NCI-H146 treated with DMSO at 0.1 percent for 48 hours (cell line): Measurements from ENCODE around the gene ART1.

ENCODE experiments used
- DNase-seq: peaks from one replicate; lab custom pipeline; 2025; ENCODE audit not compliant: unreplicated experiment; lab: John Stamatoyannopoulos, UW

The ART1 gene

GRCh38 chr11:3664032-3664630 lies 19.2 kb downstream of the ART1 start:
- DNase-seq: no peak

- no peak for DNase-seq
These were observed 20.6 kb downstream of the ART1 start for GRCh38 chr11:3665336-3666022.

GRCh38 chr11:3666023-3666530 lies 21.1 kb downstream of the ART1 start:
- no peak for DNase-seq

- DNase-seq: no peak
These were observed 22.5 kb downstream of the ART1 start for GRCh38 chr11:3667149-3668035.

- DNase-seq: no peak
These were observed 24.2 kb downstream of the ART1 start for GRCh38 chr11:3669128-3669527.

GRCh38 chr11:3669742-3670183 lies 24.8 kb downstream of the ART1 start:
- no peak for DNase-seq

- peak; percentile 4 for DNase-seq
These were observed 26.7 kb downstream of the ART1 start, which contains the start of gene CHRNA10 for GRCh38 chr11:3671334-3672254. TSS of gene CHRNA10 (minus strand) at chr11:3671384. CDS start at chr11:3671312, 72 bp downstream.

- no peak for DNase-seq
These were observed 29.3 kb downstream of the ART1 start for GRCh38 chr11:3674189-3674588.

GRCh38 chr11:3675971-3676370 lies 31.0 kb downstream of the ART1 start:
- no peak for DNase-seq

- no peak for DNase-seq
These were observed 34.1 kb downstream of the ART1 start for GRCh38 chr11:3679077-3679476.

- no peak for DNase-seq
These were observed 38.1 kb downstream of the ART1 start for GRCh38 chr11:3683039-3683438.

GRCh38 chr11:3684129-3684818 lies 39.3 kb downstream of the ART1 start:
- no peak for DNase-seq

GRCh38 chr11:3684819-3685172 lies 39.9 kb downstream of the ART1 start:
- DNase-seq: no peak

- no peak for DNase-seq
These were observed 41.0 kb downstream of the ART1 start for GRCh38 chr11:3685923-3686322.

- DNase-seq: no peak
These were observed 41.8 kb downstream of the ART1 start for GRCh38 chr11:3686751-3687150.

GRCh38 chr11:3700410-3700809 lies 55.5 kb downstream of the ART1 start:
- DNase-seq: no peak

- no peak for DNase-seq
These were observed 56.0 kb downstream of the ART1 start for GRCh38 chr11:3700910-3701309.

GRCh38 chr11:3703383-3703782 lies 58.5 kb downstream of the ART1 start:
- DNase-seq: no peak

GRCh38 chr11:3707176-3707575 lies 62.2 kb downstream of the ART1 start:
- no peak for DNase-seq

- DNase-seq: no peak
These were observed 65.0 kb downstream of the ART1 start for GRCh38 chr11:3709977-3710376.
